AG09309 (cell line): ENCODE data around the gene MSRB3.
A peak's percentile ranks its signal among the peaks of the same experiment; 100 is the strongest.

ENCODE experiments used
- DNase-seq: peaks from one replicate; pipeline ENCODE4 v3.0.0-alpha.2; 2010; ENCODE audit warnings: low read depth
- H3K4me3 ChIP-seq: 2 replicates; pipeline ENCODE4 v1.5.1; 2011; ENCODE audit warnings: mild to moderate bottlenecking, low read depth, low read length, moderate library complexity; ENCODE audit not compliant: control insufficient read depth
- CTCF ChIP-seq: IDR thresholded peaks from 2 replicates; pipeline ENCODE4 v1.5.1; 2011; ENCODE audit warnings: mild to moderate bottlenecking, low read depth, low read length, inconsistent platforms; ENCODE audit not compliant: insufficient read depth, control insufficient read depth; ENCODE audit errors: missing control alignments

MSRB3 gene

GRCh38 chr12:65461017-65461416, 182.5 kb downstream of the MSRB3 start:
- TF ChIP-seq CTCF, result no peak
- no peak overlapping the region for H3K4me3 ChIP-seq
- DNase-seq, result no peak

- no peak for DNase-seq
- TF ChIP-seq CTCF, result no peak
- H3K4me3 ChIP-seq, result no peak overlapping the region
Observed at GRCh38 chr12:65462484-65462883, 184.0 kb downstream of the MSRB3 start.

GRCh38 chr12:65463082-65463481, 184.6 kb downstream of the MSRB3 start:
- no peak for DNase-seq
- H3K4me3 ChIP-seq, result no peak overlapping the region
- no peak for TF ChIP-seq CTCF

- no peak overlapping the region for H3K4me3 ChIP-seq
- no peak for TF ChIP-seq CTCF
- no peak for DNase-seq
Observed at GRCh38 chr12:65463611-65464010, 185.1 kb downstream of the MSRB3 start.

- no peak overlapping the region for H3K4me3 ChIP-seq
- TF ChIP-seq CTCF, result no peak
- peak; percentile 77 for DNase-seq
Observed at GRCh38 chr12:65464930-65465329, 186.4 kb downstream of the MSRB3 start.

GRCh38 chr12:65465766-65466547, 187.5 kb downstream of the MSRB3 start:
- no peak overlapping the region for H3K4me3 ChIP-seq
- no peak for TF ChIP-seq CTCF
- no peak for DNase-seq
